WTC11 (cell line): ENCODE data around the gene ZNF41. TPM values are rescaled to one million over a fixed set of nuclear protein-coding genes. Genes with fewer than 3 reads are reported as not detected.

Source experiments
- ATAC-seq: fragments of 200-7000 bp; cut with Tn5 transposase; 2 replicates; pipeline ENCODE4 v1.10.0; 2021; ENCODE audit warnings: mild to moderate bottlenecking, moderate library complexity
- CTCF ChIA-PET: fragments of 300-600 bp; sonication (Branson Sonifier 250); formaldehyde crosslinking; loops from one replicate; lab custom pipeline; 2021; ENCODE audit warnings: antibody characterized with exemption; lab: Charles Lee
- POLR2A ChIA-PET: fragments of 350-600 bp; sonication (Branson Sonifier 250); formaldehyde crosslinking; loops from one replicate; lab custom pipeline; 2021; ENCODE audit warnings: antibody characterized with exemption; lab: Charles Lee
- DNase-seq: peaks from one replicate; pipeline ENCODE4 v3.0.0; 2021; ENCODE audit warnings: low spot score
- H3K27ac Mint-ChIP-seq: 2 replicates; pipeline ENCODE4 v1.8.0; 2021; ENCODE audit warnings: mixed read lengths
- H3K27me3 Mint-ChIP-seq: 2 replicates; pipeline ENCODE4 v1.8.0; 2021; ENCODE audit warnings: low read depth, mild to moderate bottlenecking, moderate library complexity, mixed read lengths
- H3K36me3 Mint-ChIP-seq: 2 replicates; pipeline ENCODE4 v1.8.0; 2021; ENCODE audit warnings: mixed read lengths
- H3K4me1 Mint-ChIP-seq: 2 replicates; pipeline ENCODE4 v1.8.0; 2022; ENCODE audit warnings: mixed read lengths
- H3K4me3 Mint-ChIP-seq: 2 replicates; pipeline ENCODE4 v1.8.0; 2021; ENCODE audit warnings: mild to moderate bottlenecking, moderate library complexity, mixed read lengths
- H3K9me3 Mint-ChIP-seq: 2 replicates; pipeline ENCODE4 v1.8.0; 2021; ENCODE audit warnings: mixed read lengths
- CTCF ChIP-seq: fragments of 200-600 bp; IDR thresholded peaks from 2 replicates; pipeline ENCODE4 v1.8.0; 2022; ENCODE audit warnings: antibody characterized with exemption
- E2F5 ChIP-seq: sonication (generic); formaldehyde crosslinking; IDR thresholded peaks from 2 replicates; pipeline ENCODE4 v1.8.1; 2022; ENCODE audit warnings: mild to moderate bottlenecking, moderate library complexity, missing genetic modification reagents
- EMX1 ChIP-seq: fragments of 250-450 bp; sonication (Bioruptor Pico); IDR thresholded peaks from 2 replicates; pipeline ENCODE4 v1.8.0; 2021; ENCODE audit warnings: mild to moderate bottlenecking
- ETV6 ChIP-seq: sonication (generic); formaldehyde crosslinking; IDR thresholded peaks from 2 replicates; pipeline ENCODE4 v1.8.1; 2022; ENCODE audit warnings: mild to moderate bottlenecking, missing genetic modification reagents
- FOXJ3 ChIP-seq: sonication (generic); formaldehyde crosslinking; IDR thresholded peaks from 2 replicates; pipeline ENCODE4 v1.9.0; 2021; ENCODE audit warnings: missing genetic modification reagents, mild to moderate bottlenecking, borderline replicate concordance
- FOXP1 ChIP-seq: sonication (generic); formaldehyde crosslinking; IDR thresholded peaks from 2 replicates; pipeline ENCODE4 v1.8.0; 2022; ENCODE audit warnings: missing genetic modification reagents, mild to moderate bottlenecking, moderate library complexity, borderline replicate concordance
- GABPB1 ChIP-seq: sonication (generic); formaldehyde crosslinking; IDR thresholded peaks from 2 replicates; pipeline ENCODE4 v1.8.1; 2023; ENCODE audit warnings: mild to moderate bottlenecking, missing genetic modification reagents
- GTF2I ChIP-seq: fragments of 250-450 bp; sonication (Bioruptor Pico); conservative IDR thresholded peaks from 2 replicates; pipeline ENCODE4 v1.4.0; 2021; ENCODE audit warnings: mild to moderate bottlenecking
- NFE2L1 ChIP-seq: sonication (generic); formaldehyde crosslinking; IDR thresholded peaks from 2 replicates; pipeline ENCODE4 v1.8.1; 2023; ENCODE audit warnings: missing genetic modification reagents
- NR3C1 ChIP-seq: sonication (generic); formaldehyde crosslinking; conservative IDR thresholded peaks from 2 replicates; pipeline ENCODE4 v1.8.1; 2023; ENCODE audit warnings: low read depth, mild to moderate bottlenecking, missing genetic modification reagents
- PRDM15 ChIP-seq: sonication (generic); formaldehyde crosslinking; IDR thresholded peaks from 2 replicates; pipeline ENCODE4 v1.8.0; 2022; ENCODE audit warnings: missing genetic modification reagents
- SMAD4 ChIP-seq: sonication (generic); formaldehyde crosslinking; IDR thresholded peaks from 2 replicates; pipeline ENCODE4 v1.8.0; 2022; ENCODE audit warnings: mild to moderate bottlenecking, missing genetic modification reagents
- TEAD1 ChIP-seq: sonication (generic); formaldehyde crosslinking; IDR thresholded peaks from 2 replicates; pipeline ENCODE4 v1.8.0; 2022; ENCODE audit warnings: mild to moderate bottlenecking, missing genetic modification reagents
- TP53 ChIP-seq: sonication (generic); formaldehyde crosslinking; IDR thresholded peaks from 2 replicates; pipeline ENCODE4 v1.8.1; 2023; ENCODE audit warnings: mild to moderate bottlenecking, missing genetic modification reagents
- ZNF121 ChIP-seq: sonication (generic); formaldehyde crosslinking; IDR thresholded peaks from 2 replicates; pipeline ENCODE4 v1.8.0; 2023; ENCODE audit warnings: missing genetic modification reagents
- ZNF219 ChIP-seq: sonication (generic); formaldehyde crosslinking; IDR thresholded peaks from 2 replicates; pipeline ENCODE4 v1.8.0; 2023; ENCODE audit warnings: missing genetic modification reagents, mild to moderate bottlenecking, borderline replicate concordance
- ZNF416 ChIP-seq: fragments of 250-450 bp; sonication (Bioruptor Pico); IDR thresholded peaks from 2 replicates; pipeline ENCODE4 v1.9.0; 2021; ENCODE audit warnings: mild to moderate bottlenecking, inconsistent platforms
- ZNF671 ChIP-seq: fragments of 250-450 bp; sonication (Bioruptor Pico); IDR thresholded peaks from 2 replicates; pipeline ENCODE4 v1.8.0; 2021; ENCODE audit warnings: mild to moderate bottlenecking
- total RNA-seq: library from RNA; stranded (reverse); gene quantifications from 3 replicates; pipeline ENCODE4 v1.2.3, GENCODE V29; 2021
- TF ChIP-seq, protein P1 (sequence below): sonication (generic); formaldehyde crosslinking; IDR thresholded peaks from 2 replicates; pipeline ENCODE4 v1.8.1; 2023; ENCODE audit warnings: mild to moderate bottlenecking, missing genetic modification reagents, moderate library complexity
- TF ChIP-seq, protein P2 (sequence below): sonication (generic); formaldehyde crosslinking; IDR thresholded peaks from 2 replicates; pipeline ENCODE4 v1.8.1; 2022; ENCODE audit warnings: mild to moderate bottlenecking, missing genetic modification reagents, moderate library complexity, borderline replicate concordance
- TF ChIP-seq, protein P3 (sequence below): fragments of 250-450 bp; sonication (Bioruptor Pico); IDR thresholded peaks from 2 replicates; pipeline ENCODE4 v1.9.0; 2021; ENCODE audit warnings: mild to moderate bottlenecking

The ZNF41 gene
- total RNA-seq, 1 experiment from 2014 or later, result 4.9 TPM

DNA sequence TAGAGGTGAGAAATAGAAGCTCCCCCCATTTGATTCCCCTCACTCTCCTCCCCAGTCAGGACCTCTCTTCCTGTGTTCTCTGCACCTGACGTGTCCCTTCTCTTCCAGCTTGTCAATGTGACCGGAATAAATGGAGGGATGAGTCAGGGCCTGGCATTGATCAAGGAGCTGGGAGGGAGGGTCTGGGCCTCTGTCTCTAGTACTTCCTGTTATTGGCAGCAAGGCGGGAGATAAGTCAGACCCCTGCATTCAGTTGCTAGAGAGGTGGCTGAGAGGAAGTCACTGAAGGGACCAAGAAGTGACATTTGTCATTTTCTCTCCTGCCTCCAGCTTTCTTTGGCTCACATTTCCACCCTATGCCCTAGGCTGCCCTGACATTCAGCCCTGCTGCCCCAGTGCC lies 35.1 kb upstream of the ZNF41 start:
- ATAC-seq (no peak), DNase-seq (no peak)
- Mint-ChIP-seq H3K27me3 (peaks cover 3% of the 10 kb centered on the region; the same call in 1 of the 2 replicates), H3K9me3 (no peaks in the 10 kb centered on the region), H3K4me1 (peaks cover 9% of the 10 kb centered on the region), H3K27ac (no peak overlapping the region), H3K4me3 (no peak overlapping the region), H3K36me3 (no peaks in the 10 kb centered on the region)
- POLR2A ChIA-PET, result no interaction called here
- CTCF ChIA-PET, result no interaction called here
- TF ChIP-seq CTCF (no peak), GTF2I (CRISPR knock-in tag) (no peak), E2F5 (CRISPR knock-in tag) (no peak), ZNF219 (CRISPR knock-in tag) (no peak), GABPB1 (CRISPR knock-in tag) (no peak), TEAD1 (CRISPR knock-in tag) (no peak), ZNF416 (no peak), TP53 (CRISPR knock-in tag) (no peak), ZNF121 (no peak), EMX1 (CRISPR knock-in tag) (no peak), PRDM15 (CRISPR knock-in tag) (no peak)

- TF ChIP-seq NFE2L1 (CRISPR knock-in tag), result no peak
- TF ChIP-seq FOXJ3 (CRISPR knock-in tag), result no peak
- TF ChIP-seq FOXP1 (CRISPR knock-in tag), result no peak
- TF ChIP-seq, protein P1, sequence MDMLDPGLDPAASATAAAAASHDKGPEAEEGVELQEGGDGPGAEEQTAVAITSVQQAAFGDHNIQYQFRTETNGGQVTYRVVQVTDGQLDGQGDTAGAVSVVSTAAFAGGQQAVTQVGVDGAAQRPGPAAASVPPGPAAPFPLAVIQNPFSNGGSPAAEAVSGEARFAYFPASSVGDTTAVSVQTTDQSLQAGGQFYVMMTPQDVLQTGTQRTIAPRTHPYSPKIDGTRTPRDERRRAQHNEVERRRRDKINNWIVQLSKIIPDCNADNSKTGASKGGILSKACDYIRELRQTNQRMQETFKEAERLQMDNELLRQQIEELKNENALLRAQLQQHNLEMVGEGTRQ (CRISPR knock-in tag), result no peak
- no peak for TF ChIP-seq NR3C1 (CRISPR knock-in tag)
- TF ChIP-seq, protein P2, sequence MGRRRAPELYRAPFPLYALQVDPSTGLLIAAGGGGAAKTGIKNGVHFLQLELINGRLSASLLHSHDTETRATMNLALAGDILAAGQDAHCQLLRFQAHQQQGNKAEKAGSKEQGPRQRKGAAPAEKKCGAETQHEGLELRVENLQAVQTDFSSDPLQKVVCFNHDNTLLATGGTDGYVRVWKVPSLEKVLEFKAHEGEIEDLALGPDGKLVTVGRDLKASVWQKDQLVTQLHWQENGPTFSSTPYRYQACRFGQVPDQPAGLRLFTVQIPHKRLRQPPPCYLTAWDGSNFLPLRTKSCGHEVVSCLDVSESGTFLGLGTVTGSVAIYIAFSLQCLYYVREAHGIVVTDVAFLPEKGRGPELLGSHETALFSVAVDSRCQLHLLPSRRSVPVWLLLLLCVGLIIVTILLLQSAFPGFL, result no peak
- no peak for TF ChIP-seq ETV6 (CRISPR knock-in tag)
- TF ChIP-seq ZNF416, result no peak
- TF ChIP-seq ZNF671 (CRISPR knock-in tag), result no peak
- no peak for TF ChIP-seq SMAD4
- TF ChIP-seq, protein P3, sequence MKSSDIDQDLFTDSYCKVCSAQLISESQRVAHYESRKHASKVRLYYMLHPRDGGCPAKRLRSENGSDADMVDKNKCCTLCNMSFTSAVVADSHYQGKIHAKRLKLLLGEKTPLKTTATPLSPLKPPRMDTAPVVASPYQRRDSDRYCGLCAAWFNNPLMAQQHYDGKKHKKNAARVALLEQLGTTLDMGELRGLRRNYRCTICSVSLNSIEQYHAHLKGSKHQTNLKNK (CRISPR knock-in tag), result no peak
- Mint-ChIP-seq H3K36me3 (no peaks in the 10 kb centered on the region), H3K27ac (no peak overlapping the region), H3K4me1 (peaks cover 13% of the 10 kb centered on the region), H3K4me3 (no peak overlapping the region), H3K27me3 (no peaks in the 10 kb centered on the region), H3K9me3 (no peaks in the 10 kb centered on the region)
- ChIA-PET POLR2A (no interaction called here), CTCF (interaction anchor here (1.2 kb wide), 1 partner anchor 7 kb away, joined by 9 read pairs; no protein-coding TSS in a partner anchor)
- ATAC-seq (no peak), DNase-seq (no peak)
These were observed 33.1 kb upstream of the ZNF41 start for GRCh38 chrX:47515941-47516665.
